PC-3 (cell line): ENCODE data around the gene CFAP58.

Experiments
- EZH2 ChIP-seq: fragments of 300-600 bp; sonication (generic); IDR thresholded peaks from one replicate; pipeline ENCODE4 v1.6.1; 2017; ENCODE audit warnings: antibody characterized with exemption, mild to moderate bottlenecking, low read length; ENCODE audit not compliant: unreplicated experiment
- EZH2phosphoT487 ChIP-seq: fragments of 300-600 bp; sonication (generic); IDR thresholded peaks from 2 replicates; pipeline ENCODE4 v1.6.1; 2018; ENCODE audit warnings: mild to moderate bottlenecking, antibody characterized with exemption, low read length, borderline replicate concordance
- TF ChIP-seq, protein P1 (sequence below): fragments of 300-600 bp; sonication (generic); conservative IDR thresholded peaks from 2 replicates; pipeline ENCODE4 v1.5.1; 2017; ENCODE audit warnings: antibody characterized with exemption, low read depth, mild to moderate bottlenecking, low read length

- TF ChIP-seq, protein P1, sequence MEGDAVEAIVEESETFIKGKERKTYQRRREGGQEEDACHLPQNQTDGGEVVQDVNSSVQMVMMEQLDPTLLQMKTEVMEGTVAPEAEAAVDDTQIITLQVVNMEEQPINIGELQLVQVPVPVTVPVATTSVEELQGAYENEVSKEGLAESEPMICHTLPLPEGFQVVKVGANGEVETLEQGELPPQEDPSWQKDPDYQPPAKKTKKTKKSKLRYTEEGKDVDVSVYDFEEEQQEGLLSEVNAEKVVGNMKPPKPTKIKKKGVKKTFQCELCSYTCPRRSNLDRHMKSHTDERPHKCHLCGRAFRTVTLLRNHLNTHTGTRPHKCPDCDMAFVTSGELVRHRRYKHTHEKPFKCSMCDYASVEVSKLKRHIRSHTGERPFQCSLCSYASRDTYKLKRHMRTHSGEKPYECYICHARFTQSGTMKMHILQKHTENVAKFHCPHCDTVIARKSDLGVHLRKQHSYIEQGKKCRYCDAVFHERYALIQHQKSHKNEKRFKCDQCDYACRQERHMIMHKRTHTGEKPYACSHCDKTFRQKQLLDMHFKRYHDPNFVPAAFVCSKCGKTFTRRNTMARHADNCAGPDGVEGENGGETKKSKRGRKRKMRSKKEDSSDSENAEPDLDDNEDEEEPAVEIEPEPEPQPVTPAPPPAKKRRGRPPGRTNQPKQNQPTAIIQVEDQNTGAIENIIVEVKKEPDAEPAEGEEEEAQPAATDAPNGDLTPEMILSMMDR, result no peak
- TF ChIP-seq EZH2, result no peak
- TF ChIP-seq EZH2phosphoT487, result no peak
Observed at GRCh38 chr10:104328896-104329710, 24.5 kb upstream of the CFAP58 start.
